Urinary bladder (tissue), 4 donors: ENCODE results near the gene WDR90. TPM values are rescaled to one million over a fixed set of nuclear protein-coding genes. Genes with fewer than 3 reads are reported as not detected.

Source experiments
- DNase-seq: peaks from one replicate; pipeline ENCODE4 v3.0.0-alpha.2; 2015; ENCODE audit errors: extremely low spot score
- H3K27ac ChIP-seq: one replicate; pipeline ENCODE4 v1.5.1; 2013; ENCODE audit warnings: low read depth, mild to moderate bottlenecking, moderate library complexity
- H3K36me3 ChIP-seq: one replicate; pipeline ENCODE4 v1.6.1; 2013; ENCODE audit warnings: mild to moderate bottlenecking, moderate library complexity; ENCODE audit not compliant: insufficient read depth
- H3K4me1 ChIP-seq: one replicate; pipeline ENCODE4 v1.6.1; 2013; ENCODE audit warnings: mild to moderate bottlenecking, moderate library complexity; ENCODE audit not compliant: insufficient read depth
- H3K4me3 ChIP-seq: one replicate; pipeline ENCODE4 v1.5.1; 2013; ENCODE audit warnings: low read depth, low read length
- WGBS: extraction: QIAGEN DNeasy Blood & Tissue Kit; methylation state at CpG from one replicate; pipeline ENCODE4 v1.1.7; 2013; 5-methylcytosine and 5-hydroxymethylcytosine counted together
- polyA plus RNA-seq: library from polyadenylated mRNA; stranded (reverse); fragments of 200-250 nt; gene quantifications from one replicate; pipeline ENCODE4 v1.2.3, GENCODE V29; 2013
- total RNA-seq: library from RNA; depleted of rRNA; stranded (reverse); fragments of >200 nt; gene quantifications from one replicate; pipeline ENCODE4 v1.2.3, GENCODE V29; 2014
- donor health status: healthy with polysubstance abuse.
- donor health status: healthy.

Gene WDR90
- total and polyA plus RNA-seq, 2 donors = 15.8 to 21.9 TPM

DNA sequence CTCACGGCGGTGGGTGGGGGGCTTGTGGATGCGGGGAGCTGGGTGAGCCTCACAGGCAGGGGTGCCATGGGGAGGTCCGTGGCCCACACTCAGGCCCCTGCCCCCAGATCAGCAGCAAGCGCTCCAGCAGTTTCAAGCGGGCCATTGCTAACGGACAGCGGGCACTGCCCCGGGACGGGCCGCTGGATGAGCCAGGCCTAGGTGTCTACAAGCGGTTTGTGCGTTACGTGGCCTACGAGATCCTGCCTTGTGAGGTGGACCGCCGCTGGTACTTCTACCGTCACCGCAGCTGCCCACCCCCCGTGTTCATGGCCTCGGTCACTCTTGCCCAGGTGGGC is 27.4 kb downstream of the WDR90 start:
- H3K4me1 ChIP-seq = no peaks in the 10 kb centered on the region
- WGBS = 88% methylated on average over 21 of the region's 21 CpGs

DNA sequence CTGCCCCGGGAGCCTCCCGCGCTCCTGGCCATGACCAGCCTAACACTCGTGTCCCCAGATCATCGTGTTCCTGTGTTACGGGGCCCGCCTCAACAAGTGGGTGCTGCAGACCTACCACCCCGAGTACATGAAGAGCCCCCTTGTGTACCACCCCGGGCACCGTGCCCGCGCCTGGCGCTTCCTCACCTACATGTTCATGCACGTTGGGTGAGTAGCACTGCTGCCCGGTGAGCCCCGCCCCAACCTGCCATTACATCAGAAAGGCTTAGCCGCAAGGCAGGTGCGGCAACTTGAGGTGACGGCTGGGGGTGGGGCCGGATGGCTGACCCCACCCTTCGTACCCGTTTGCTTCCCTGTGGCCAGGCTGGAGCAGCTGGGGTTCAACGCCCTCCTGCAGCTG is 27.7 kb downstream of the WDR90 start:
- Histone ChIP-seq H3K4me3 (no peak overlapping the region), H3K4me1 (no peaks in the 10 kb centered on the region), H3K27ac (no peak overlapping the region), H3K36me3 (no peaks in the 10 kb centered on the region)
- DNase-seq = peak; percentile 64
- 63% methylated on average over 23 of the region's 23 CpGs for WGBS

More for the DNA sequence above, 27.4 kb downstream of the WDR90 start:
- DNase-seq = no peak
- Histone ChIP-seq H3K36me3 (no peaks in the 10 kb centered on the region), H3K4me3 (no peak overlapping the region), H3K27ac (no peak overlapping the region)

DNA sequence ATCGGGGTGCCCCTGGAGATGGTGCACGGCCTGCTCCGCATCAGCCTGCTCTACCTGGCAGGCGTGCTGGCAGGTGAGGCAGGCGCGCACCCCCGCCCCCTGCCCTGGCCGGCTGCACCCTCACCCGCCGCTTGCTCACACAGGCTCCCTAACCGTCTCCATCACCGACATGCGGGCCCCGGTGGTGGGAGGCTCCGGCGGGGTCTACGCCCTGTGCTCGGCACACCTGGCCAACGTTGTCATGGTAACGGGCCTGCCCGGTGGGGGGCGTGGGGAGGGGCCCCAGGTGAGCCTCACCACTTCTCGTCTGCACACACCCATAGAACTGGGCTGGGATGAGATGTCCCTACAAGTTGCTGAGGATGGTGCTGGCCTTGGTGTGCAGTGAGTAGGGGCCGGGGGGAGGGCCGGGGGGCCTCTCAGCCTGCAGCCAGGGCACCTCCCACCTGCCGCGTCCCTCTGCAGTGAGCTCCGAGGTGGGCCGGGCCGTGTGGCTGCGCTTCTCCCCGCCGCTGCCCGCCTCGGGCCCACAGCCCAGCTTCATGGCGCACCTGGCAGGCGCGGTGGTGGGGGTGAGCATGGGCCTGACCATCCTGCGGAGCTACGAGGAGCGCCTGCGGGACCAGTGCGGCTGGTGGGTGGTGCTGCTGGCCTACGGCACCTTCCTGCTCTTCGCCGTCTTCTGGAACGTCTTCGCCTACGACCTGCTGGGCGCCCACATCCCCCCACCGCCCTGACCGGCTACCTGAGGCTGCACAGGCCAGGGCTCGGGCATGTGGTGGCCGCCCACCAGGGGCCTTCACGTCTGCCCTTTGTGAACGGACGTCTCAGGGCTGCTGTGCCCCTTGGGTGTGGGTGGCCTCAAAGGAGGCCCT is 28.4 kb downstream of the WDR90 start:
- H3K4me1 ChIP-seq = no peaks in the 10 kb centered on the region
- no peak for DNase-seq
- H3K4me3 ChIP-seq = no peak overlapping the region
- WGBS = 47% methylated on average over 57 of the region's 57 CpGs
- H3K27ac ChIP-seq = no peak overlapping the region
- H3K36me3 ChIP-seq = peaks cover under 1% of the 10 kb centered on the region

DNA sequence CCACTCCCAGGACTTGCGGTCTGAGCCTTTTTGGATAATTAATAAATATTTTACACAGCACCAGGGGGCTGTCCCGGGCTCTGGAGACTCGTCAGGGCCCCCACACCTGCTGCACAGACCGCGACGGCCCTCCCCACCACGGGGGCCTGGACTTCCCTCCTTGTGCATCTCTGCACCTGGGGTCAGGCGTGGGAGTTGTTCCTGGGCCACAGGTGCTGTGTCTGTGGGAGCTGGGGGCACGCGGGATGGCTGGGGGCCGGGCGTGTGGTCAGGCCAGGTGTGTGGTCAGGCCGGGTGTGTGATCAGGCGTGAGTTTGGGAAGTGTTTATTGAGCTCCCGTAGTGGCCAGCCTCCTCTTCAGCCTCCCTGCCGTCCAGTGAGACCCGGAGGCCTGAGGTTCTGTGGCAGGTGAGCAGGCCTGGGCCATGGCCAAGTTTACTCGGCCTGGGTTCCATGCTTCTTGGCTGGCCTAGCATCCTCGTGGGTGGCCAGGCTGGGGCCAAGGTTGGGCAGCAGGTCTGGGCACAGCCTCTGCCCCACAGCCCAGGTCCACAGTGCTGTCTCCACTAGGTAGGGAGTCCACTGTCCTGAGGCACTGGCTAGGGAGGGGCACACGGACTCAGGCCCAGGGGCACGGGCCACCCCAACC is 29.2 kb downstream of the WDR90 start:
- H3K27ac ChIP-seq = no peak overlapping the region
- WGBS = 83% methylated on average over 21 of the region's 21 CpGs
- no peak overlapping the region for H3K4me3 ChIP-seq
- no peak for DNase-seq
- peaks cover 2% of the 10 kb centered on the region for H3K36me3 ChIP-seq
- peaks cover under 1% of the 10 kb centered on the region for H3K4me1 ChIP-seq

DNA sequence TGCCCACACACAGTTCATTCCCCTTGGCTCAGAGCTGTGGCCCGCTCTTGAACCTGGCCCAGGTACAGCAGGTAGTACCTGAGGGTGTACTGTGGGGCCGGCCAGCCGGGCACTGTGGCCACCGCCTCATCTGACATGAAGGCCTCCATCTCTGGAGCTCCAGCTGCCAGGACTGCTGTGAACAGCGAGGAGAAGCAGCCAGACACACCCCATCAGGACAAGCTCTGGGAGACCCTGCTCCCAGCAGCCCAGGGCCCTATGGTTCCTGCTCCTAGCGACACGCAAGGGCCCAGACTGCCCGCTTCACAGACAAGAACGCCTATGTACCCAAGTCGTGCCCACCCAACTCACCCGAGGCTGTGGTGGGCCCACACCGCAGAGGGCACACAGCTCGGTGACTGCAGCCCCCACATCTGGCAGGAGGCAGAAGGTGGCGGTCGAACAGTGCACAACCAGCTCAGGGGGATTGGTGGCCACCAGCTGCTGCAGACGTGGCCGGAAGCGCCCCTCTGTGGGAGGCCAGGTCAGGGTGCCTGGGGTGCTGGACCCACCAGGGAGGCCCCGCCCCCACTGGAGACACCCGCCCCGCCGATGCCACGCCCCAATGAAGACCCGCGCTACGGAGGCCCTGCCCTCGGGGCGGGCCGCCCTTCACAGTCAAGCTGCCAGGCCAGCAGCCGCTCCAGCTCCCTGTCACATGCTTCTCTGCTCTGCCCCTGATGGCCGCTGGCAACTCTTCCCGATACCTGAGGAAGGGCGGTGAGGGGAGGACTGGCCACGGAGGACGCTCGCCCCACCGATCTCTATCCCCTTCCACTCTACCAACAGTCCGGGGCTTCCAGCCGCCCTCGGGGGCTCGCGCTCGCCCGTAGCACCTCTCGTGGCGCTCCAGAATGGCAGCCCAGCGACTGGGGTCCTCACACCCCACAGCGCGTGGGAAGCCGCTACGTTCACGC is 30.0 kb downstream of the WDR90 start:
- WGBS = 22% methylated on average over 52 of the region's 52 CpGs
- H3K4me3 ChIP-seq = peak overlapping the region; percentile 28
- DNase-seq = no peak
- no peak overlapping the region for H3K27ac ChIP-seq
- H3K4me1 ChIP-seq = peaks cover 2% of the 10 kb centered on the region
- H3K36me3 ChIP-seq = peaks cover 2% of the 10 kb centered on the region

DNA sequence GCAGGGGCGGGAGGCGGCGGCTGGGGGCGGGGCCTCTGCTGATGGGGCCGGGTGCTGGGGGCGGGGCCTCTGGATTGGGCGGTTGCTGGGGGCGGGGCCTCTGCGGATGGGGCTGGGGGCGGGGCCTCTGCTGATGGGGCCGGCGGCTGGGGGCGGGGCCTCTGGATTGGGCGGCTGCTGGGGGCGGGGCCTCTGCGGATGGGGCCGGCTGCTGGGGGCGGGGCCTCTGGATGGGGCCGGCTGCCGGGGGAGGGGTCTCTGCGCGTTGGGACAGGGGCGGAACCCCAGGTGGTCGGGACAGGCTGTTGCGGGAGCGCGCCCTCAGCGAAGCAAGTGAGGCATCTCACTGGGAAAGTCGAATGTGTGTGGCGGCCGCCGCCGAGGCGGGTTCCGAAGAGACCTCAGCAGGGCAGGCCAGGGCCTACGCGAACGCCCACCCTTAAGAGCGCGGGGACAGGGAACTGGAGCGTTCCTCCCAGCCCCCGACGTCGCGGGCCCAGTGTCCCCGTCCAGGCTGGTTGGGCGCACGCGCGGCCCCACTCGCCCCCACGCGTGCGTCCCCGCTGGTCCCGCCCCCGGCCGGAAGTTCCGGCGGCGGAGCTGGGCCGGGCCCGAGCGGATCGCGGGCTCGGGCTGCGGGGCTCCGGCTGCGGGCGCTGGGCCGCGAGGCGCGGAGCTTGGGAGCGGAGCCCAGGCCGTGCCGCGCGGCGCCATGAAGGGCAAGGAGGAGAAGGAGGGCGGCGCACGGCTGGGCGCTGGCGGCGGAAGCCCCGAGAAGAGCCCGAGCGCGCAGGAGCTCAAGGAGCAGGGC is 30.9 kb downstream of the WDR90 start, which contains the start of gene STUB1:
Gene STUB1 (plus strand): TSS at position 597 of the 811 bp plus-strand sequence. CDS start 116 bp downstream, at position 713.
- Histone ChIP-seq H3K36me3 (peaks cover 2% of the 10 kb centered on the region), H3K4me3 (peak within 1 kb of the TSS; percentile 82), H3K4me1 (peaks cover 2% of the 10 kb centered on the region), H3K27ac (peak within 1 kb of the TSS; percentile 91)
- 2% methylated on average over 90 of the region's 91 CpGs for WGBS
- peak; percentile 55 for DNase-seq

DNA sequence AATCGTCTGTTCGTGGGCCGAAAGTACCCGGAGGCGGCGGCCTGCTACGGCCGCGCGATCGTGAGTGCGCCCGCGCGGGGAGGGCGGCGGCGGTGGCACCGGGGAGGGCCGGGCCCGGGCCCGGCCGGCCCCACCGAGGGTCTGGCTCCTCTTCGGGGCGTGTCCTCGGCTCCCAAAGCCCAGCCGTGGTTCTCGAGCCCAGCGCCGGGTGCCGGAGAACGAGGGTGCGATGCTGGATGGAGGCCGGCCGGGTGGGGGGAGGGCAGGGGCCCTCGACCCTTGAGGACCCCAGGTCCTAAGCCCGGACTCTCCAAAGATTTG is 31.4 kb downstream of the WDR90 start:
- Histone ChIP-seq H3K36me3 (peaks cover 2% of the 10 kb centered on the region), H3K4me3 (peak overlapping the region; percentile 82), H3K4me1 (peaks cover 2% of the 10 kb centered on the region), H3K27ac (peak overlapping the region; percentile 53)
- no peak for DNase-seq
- under 1% methylated on average over 38 of the region's 38 CpGs for WGBS

DNA sequence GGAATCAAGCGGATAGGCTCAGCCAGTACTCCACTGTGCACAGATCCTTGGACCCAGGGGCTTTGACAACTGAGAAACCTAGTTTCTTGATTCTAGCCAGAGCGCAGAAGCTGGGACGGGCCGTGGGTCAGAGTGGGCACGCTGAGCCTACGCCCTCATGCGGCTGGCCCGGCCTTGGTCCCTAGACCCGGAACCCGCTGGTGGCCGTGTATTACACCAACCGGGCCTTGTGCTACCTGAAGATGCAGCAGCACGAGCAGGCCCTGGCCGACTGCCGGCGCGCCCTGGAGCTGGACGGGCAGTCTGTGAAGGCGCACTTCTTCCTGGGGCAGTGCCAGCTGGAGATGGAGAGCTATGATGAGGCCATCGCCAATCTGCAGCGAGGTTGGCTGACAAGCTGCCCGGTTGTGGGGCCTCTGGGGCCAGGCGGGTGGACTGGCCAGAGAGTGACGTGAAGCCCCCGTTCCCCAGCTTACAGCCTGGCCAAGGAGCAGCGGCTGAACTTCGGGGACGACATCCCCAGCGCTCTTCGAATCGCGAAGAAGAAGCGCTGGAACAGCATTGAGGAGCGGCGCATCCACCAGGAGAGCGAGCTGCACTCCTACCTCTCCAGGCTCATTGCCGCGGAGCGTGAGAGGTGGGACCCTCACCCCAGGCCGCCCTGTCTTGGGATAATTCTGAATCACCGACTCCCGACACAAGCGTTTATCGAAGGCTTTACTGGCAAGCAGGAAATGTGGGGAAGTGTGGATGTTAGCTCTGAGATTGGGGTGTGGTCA is 32.0 kb downstream of the WDR90 start:
- no peak for DNase-seq
- Histone ChIP-seq H3K27ac (no peak overlapping the region), H3K4me1 (peaks cover 2% of the 10 kb centered on the region), H3K4me3 (peak overlapping the region; percentile 82), H3K36me3 (peaks cover 2% of the 10 kb centered on the region)
- 44% methylated on average over 44 of the region's 44 CpGs for WGBS

DNA sequence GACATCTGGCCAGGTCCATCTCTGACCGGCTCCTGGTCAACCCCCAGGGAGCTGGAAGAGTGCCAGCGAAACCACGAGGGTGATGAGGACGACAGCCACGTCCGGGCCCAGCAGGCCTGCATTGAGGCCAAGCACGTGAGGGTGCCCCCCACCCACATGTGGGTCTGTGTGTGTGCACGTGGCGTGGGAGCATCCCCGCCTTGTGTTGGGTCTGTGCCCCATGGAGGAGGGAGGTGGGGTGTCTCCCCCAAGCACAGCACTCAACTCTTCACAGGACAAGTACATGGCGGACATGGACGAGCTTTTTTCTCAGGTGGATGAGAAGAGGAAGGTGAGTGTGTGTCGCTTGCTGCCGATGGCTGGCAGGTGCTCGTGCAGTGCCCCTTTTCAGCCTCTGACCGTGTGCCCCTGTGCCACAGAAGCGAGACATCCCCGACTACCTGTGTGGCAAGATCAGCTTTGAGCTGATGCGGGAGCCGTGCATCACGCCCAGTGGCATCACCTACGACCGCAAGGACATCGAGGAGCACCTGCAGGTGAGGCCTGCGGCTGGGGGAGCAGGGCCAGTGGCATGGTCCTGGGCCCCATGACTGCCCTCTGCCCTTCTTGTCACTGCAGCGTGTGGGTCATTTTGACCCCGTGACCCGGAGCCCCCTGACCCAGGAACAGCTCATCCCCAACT is 32.7 kb downstream of the WDR90 start:
- no peak overlapping the region for H3K4me3 ChIP-seq
- no peak for DNase-seq
- H3K27ac ChIP-seq = no peak overlapping the region
- peaks cover 3% of the 10 kb centered on the region for H3K36me3 ChIP-seq
- 79% methylated on average over 28 of the region's 28 CpGs for WGBS
- peaks cover 2% of the 10 kb centered on the region for H3K4me1 ChIP-seq

DNA sequence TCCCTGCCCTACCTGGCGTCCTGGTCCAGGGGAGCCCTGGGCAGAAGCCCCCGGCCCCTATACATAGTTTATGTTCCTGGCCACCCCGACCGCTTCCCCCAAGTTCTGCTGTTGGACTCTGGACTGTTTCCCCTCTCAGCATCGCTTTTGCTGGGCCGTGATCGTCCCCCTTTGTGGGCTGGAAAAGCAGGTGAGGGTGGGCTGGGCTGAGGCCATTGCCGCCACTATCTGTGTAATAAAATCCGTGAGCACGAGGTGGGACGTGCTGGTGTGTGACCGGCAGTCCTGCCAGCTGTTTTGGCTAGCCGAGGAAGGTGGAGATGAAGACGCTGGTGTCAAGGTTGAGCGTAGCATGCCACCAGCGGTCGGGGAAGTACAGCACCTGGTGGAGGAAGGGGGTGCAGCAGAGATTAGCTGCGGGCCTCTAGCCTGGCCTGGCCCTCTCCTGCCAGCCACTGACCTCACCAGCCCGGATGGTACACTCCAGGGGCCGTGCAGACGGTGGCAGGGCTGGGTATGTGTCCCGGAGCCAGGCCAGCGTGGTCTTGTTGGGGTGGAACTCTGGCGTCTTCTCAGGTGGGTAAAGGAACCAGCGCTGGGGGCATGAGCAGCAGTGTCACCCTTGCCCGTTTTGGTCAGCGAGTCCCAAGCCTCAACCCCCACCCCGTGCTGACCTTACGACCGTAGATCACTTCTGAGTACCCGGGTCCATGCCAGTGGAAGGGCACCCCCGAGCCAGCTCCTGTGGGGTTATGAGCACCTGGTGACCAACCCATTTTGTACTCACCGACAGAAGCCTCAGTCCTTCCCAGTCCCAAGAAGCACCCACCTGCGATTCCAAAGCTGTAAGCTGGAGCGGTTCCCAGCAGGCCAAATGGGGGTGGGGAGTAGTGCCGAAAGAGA is 33.6 kb downstream of the WDR90 start:
- H3K36me3 ChIP-seq = peaks cover 4% of the 10 kb centered on the region
- no peak overlapping the region for H3K27ac ChIP-seq
- peaks cover 2% of the 10 kb centered on the region for H3K4me1 ChIP-seq

DNA sequence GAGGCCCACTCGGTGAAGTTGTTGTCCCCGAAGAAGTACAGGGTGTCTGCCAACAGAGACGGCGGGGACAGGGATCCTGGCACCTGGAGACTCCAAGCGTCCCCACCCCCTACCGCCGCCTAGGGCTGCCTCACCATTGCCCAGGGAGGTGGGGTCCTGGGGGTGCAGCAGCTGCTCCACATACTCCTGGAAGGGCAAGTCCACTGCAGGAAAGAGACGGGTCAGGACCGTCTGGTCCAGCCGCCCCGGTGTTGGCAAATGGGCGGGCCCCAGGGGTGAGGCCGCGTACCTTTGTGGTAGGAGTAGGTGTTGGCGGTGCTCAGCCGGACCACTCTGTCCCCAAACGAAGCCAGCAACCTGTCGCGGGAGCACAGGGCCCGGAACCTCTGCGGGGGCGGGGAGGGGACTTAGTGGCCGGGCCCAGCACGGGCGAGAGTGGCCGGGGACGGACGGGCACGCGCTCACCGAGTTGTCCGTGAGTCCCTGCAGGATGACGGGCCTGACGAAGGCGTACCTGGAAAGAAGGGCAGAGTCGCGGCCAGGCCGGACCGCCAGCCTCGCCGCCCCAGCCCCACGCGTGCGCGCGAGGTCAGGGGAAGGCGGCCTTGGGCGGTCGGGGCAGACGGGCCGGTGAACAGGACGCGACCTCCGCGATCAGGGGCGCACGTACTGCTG is 34.4 kb downstream of the WDR90 start:
- no peak for DNase-seq
- H3K4me1 ChIP-seq = peaks cover 2% of the 10 kb centered on the region
- no peak overlapping the region for H3K27ac ChIP-seq
- H3K4me3 ChIP-seq = peak overlapping the region; percentile 71
- WGBS = 13% methylated on average over 57 of the region's 57 CpGs
- H3K36me3 ChIP-seq = peaks cover 4% of the 10 kb centered on the region

More for the DNA sequence above, 33.6 kb downstream of the WDR90 start:
- no peak overlapping the region for H3K4me3 ChIP-seq
- no peak for DNase-seq
- 83% methylated on average over 36 of the region's 36 CpGs for WGBS
